Midbrain (tissue), 1 donor: ENCODE measurements around the gene GIMAP6.
A peak's percentile ranks its signal among the peaks of the same experiment; 100 is the strongest.
"Not testable (repeated sequence)": the region's sequence is repeated elsewhere in the genome, so short reads cannot be mapped to it uniquely, and the experiment has no call there.

Experiments
- DNase-seq: peaks from one replicate; lab custom pipeline; 2025; lab: John Stamatoyannopoulos, UW

GIMAP6 gene

DNA sequence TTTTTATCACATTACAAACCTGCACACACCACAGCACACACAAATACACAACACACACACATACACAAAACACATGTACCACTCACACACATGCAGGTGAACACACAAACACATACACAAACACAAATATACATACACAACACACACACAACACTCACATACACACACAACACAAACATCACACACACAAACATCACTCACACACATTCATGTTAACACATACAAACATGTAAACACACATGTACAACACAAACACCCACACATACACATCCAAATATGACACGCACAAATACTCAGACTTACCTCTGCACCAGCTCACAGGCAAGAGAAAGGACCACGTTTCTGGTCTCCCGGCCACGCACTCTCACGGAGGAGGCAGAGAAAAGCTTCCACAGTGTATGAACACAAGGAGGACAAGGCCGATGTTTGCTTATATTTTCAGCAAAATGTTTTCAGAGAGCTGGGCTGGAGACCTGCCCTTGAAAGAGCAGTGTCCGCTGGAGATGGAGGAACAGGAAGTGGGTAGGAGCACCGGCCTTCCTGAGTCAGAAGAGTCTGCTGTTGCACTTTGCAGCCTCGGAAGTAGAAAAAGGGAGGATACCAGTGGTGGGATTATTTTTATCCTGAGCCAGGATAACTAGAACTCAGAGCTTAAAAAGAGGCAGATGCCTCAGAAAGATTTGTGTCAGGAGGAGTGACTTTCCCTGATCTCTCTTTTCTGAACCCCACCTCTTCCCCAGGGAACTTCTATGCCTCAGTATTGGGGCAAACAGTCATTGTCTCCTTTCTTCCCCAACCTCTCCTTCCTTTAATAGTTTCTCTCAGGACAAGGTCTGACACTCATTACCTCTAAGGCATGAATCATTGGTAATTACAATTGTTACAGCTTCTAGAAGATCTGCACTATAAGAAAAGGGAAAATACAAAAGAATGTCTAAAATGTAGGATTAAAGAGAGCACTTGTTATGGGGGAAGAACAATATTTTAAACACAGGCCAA lies at the start of gene GIMAP6:
GIMAP6 (minus strand) TSS at position 520 of the 999 bp plus-strand sequence. CDS start 2,243 bp downstream, outside the sequence.
- DNase-seq = no peak

DNA sequence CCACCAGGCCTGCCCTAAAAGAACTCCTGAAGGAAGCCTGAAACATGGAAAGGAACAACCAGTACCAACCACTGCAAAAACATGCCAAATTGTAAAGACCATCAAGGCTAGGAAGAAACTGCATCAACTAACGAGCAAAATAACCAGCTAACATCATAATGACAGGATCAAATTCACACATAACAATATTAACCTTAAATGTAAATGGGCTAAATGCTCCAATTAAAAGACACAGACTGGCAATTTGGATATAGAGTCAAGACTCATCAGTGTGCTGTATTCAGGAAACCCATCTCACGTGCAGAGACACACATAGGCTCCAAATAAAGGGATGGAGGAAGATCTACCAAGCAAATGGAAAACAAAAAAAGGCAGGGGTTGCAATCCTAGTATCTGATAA lies 48.2 kb upstream of the GIMAP6 start:
- not testable (repeated sequence) for DNase-seq

DNA sequence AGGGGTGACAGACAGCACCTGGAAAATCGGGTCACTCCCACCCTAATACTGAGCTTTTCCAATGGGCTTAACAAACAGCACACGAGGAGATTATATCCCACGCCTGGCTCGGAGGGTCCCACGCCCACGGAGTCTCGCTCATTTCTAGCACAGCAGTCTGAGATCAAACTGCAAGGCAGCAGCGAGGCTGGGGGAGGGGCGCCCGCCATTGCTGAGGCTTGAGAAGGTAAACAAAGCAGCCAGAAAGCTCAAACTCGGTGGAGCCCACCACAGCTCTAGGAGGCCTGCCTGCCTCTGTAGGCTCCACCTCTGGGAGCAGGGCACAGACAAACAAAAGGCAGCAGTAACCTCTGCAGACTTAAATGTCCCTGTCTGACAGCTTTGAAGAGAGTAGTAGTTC lies 46.4 kb upstream of the GIMAP6 start:
- DNase-seq = not testable (repeated sequence)

DNA sequence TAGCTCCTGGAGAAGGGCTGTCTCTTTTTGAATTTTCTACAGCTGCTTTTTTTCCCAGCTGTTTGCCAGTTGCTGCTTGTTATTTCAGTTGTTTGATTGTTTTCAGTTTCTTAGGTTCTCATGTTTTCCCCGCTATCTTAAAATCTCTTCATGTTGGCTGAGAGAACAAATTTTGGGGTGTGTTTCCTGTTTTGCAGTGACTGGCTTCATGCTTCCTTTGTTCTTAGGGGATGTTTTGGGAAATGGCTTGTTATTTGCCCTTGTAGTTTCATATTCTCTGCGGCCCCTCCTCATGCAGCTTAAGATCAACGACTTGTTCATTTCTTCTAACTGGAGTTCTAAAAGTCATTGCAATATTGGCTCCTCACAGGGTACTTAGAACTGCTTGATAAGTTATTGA lies 44.7 kb upstream of the GIMAP6 start:
- not testable (repeated sequence) for DNase-seq

DNA sequence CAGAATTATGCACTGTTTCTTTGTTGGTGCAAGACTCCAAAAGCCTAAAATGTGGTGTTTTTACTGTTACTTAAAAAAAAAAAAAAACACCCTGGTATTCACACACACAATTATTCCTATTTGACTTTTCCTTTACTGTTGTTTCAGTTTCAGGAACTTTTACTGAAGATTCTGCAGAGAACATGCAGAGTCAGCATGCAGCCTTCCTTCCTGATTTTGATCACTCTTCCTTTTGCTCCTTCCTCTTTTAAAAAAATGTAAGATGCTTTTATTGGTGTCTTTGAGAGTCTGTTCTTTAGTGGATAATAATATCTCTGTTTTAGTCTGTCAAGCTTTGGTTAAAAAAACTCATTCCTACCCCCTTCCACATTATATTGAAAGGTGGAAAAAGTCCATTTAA lies 44.1 kb upstream of the GIMAP6 start:
- peak; percentile 1 for DNase-seq

DNA sequence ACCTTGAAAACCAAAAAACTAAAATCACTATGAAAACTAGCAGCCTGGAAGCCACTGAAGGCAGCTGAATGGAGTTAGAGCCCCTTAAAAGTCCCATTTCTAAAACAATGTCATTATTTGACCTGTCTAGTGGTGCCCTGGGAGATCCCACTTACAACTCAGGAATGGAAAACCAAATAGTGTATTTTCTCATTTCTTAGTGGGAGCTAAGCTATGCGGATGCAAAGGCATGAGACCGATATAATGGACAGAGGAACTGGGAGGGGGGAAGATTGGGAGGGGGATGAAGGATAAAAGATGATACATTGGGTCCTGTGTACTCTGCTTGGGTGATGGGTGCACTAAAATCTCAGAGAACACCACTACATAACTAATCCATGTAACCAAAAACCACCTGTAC lies 43.5 kb upstream of the GIMAP6 start:
- DNase-seq = no peak

DNA sequence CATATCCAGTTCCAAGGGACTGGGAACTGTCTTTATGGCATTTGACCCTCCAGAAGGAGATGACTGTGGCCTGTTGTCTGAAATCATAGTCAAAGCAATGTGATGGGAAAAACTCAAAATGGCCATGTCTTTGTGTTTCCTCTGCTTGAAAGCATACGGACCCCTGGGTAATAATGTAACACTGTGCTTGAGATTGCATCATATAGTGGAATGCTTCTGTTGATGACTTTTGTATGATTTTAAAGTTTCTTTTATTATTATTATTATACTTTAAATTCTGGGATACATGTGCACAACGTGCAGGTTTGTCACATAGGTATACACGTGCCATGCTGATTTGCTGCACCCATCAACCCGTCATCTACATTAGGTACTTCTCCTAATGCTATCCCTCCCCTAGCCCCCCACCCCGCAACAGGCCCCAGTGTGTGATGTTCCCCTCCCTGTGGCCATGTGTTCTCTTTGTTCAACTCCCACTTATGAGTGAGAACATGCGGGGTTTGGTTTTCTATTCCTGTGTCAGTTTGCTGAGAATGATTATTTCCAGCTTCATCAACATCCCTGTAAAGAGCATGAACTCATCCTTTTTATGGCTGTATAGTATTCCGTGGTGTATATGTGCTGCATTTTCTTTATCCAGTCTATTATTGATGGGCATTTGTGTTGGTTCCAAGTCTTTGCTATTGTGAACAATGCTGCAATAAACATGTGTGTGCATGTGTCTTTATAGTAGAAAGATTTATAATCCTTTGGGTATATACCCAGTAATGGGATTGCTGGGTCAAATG lies 39.8 kb upstream of the GIMAP6 start:
- DNase-seq = not testable (repeated sequence)

DNA sequence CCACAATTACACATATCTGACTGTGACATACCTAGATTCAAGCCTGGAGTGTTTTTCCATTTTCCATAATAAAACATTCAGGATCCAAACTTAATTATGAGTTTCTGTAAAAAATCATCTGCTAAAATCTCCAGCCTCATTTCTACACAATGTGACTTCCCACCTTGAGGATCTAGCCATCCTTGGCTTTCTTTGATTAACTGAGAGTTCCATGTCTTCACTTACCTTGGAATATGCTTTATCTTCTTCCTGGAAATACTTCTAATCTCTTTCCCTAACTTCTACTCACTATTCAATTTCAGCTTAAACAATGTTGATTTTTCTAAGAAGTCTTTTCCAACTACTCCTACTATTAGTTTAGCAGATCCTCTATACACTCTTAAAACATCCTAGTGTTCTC lies 36.8 kb upstream of the GIMAP6 start:
- DNase-seq = no peak

DNA sequence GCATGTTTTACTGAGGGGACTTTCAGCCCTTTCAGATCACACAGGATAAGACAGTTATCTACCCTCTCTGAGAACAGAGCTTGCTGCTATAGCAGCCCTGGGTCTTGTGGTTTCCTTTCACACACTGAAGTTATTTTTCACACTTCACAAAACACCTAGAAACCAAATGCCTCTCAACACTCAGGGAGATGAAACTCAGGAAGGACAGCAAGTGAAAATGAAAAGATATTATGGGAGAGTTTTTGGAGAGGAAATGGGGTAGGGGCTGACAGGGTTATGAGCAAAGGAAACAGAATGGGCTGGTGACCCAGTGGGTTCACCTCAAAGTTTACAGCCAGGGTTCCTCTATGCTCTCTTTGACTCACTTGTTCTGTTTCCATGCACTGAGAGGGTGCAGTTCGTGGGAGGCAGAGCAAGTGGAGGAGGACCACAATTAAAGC lies 36.3 kb upstream of the GIMAP6 start:
- no peak for DNase-seq

DNA sequence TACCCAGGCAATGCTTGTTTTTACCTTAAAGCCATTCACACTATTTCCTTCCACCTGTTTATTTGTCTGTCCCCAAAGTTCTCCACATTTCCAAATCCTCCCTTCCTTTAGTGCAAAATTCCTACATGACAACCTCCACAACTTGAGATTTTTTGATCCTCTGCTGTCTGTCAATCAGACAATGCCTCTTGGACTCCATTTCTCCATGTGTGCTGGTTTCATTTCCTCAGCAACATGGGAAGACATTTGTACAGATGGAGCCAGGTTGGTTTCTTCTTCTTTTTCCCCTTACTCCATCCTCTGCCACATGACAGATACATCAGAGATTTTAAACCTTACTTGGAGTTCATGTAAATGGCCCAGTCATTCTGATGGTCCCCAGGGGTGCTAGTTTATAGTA lies 34.2 kb upstream of the GIMAP6 start:
- no peak for DNase-seq

DNA sequence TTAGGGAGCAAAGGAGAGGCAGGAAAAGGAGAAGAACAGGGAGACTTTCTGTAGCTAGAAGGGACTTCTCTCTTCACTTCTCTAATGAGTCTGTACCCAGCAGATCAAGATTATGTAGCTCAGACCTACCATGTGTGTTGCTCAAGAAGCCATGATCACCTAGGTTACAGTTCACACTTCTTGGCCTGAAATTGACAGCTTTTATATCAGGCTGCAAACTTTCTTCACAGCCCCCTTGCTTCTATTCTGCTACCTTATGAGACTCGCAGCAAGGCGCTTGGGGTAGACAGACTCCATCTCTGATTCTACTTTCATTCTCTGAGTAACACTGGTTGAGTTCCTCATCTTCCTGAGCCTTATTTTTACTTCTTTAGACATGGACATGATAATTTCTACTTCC lies 33.7 kb upstream of the GIMAP6 start:
- DNase-seq = no peak

DNA sequence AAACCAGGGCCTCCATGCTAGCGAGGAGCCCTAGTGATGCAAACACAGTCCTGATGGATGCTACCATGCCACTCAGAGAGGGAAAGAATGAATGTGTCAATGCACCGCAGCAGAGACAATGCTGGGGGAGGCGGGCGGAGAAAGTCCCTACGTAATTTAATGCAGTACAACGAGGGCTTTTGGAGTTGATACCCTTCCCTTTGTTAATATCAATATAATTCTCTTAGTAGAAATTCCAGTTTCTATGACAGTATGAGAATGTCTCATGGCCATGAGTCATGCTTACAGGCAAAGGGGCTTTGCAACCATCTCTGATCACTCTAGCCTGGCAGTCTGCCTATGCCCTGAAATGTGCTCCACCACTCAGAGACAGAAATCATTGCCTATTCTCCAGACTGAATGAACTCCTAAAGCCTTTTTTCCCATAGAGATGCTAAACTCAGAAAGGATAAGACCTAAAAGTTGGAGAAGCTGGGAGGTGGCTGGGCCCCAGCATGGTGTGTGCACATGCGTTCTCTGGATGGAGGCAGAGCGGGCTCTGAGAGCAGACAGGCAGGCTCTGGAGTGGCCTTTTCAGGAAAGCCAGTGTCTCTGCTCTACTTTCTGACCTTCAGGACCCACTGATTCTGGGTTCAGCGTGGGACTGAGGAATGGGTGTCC lies 33.0 kb upstream of the GIMAP6 start:
- no peak for DNase-seq

DNA sequence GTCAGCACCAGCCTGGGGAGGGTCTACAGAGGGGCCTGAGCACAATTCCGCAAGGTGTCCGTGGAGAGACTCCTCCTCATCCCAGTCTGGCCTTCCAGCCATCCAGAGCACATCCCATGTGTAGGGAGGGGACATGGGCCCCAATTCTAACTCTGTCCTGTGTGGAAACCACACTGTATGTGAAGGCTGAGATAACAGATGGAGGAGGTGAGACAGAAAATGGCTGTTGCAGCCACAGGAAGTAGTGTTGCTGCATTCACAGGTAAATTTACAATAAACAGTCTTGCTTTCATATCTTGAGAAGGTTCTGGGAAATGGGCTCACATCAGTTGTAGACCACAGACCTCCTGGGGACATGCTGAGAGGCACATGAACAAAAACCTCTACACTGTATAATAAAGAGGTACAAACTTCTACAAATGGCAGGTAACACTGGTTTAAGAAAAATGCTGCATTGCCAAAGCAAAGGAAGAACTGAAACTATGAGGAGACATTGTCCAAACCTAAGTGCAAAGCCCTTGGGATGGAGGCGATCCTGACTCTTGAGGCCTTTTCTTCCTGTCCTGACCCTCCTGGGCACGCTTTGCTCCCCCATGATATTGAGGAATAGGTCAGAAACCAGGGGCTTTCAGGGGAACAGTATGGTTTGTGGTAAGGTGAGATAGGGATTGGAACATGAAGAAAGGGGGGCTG lies 31.8 kb upstream of the GIMAP6 start:
- no peak for DNase-seq

DNA sequence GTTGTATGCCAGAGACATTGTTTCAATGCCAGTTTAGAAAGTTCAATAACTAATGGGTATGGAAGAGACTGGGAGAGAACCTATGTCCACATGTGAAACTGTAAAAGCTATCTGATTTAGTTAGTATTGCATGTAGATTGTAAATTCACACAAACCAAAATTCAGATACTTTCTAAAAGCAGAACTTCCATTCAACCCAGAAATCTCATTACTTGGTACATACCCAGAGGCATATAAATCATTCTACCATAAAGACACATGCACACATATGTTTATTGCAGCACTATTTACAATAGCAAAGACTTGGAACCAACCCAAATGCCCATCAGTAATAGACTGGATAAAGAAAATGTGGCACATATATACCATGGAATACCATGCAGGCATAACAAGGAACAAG lies 30.6 kb upstream of the GIMAP6 start:
- DNase-seq = not testable (repeated sequence)

DNA sequence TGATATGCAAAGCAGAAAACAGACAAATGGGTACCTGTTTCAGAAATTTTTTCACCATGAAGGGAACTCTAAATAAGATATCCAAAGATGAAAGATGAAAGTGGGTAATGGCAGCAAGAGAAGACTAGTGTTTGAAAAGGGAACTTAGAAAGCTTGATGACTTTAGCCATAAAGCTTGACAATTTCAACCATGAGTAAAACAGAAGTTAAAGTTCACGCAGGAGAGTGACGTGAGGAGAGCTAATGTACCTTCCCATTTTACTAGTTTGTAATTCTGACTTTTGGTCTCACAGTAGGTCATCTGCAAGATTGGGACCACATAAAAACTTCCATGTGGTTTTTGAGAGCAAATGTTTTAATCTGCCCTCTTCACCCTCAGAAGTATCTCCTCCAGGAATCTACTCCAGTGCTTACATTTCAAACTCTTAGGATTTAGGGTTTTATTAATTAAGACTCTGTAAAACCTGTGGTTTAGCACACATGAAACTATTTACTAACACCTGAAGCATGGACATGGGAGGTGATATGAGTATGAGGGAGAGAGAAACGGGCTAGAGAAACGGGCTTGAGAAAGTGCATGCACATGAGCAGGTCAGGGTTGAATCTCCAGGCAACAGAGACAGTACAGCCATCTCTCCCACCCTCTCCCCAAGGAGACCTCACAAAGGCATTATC lies 28.9 kb upstream of the GIMAP6 start:
- no peak for DNase-seq

DNA sequence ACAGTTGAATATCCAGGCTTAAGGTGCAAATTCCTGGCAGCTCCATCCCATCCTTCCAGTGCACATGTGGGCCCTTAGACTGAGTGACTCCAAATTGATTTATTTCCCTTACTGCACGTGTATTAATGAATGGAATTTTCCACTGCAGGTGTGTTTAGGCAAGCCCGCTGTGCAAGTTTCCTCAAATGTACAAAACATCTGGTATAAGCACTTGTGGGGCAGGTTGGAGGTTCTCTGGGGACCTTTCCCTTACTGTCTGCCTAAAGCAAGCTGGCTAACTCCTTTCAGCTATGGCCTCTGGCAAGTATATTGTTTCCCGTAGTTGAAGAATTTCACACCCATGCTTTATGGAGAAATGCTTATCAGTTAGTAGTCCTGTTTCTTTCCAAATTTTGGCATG lies 25.3 kb upstream of the GIMAP6 start:
- no peak for DNase-seq

DNA sequence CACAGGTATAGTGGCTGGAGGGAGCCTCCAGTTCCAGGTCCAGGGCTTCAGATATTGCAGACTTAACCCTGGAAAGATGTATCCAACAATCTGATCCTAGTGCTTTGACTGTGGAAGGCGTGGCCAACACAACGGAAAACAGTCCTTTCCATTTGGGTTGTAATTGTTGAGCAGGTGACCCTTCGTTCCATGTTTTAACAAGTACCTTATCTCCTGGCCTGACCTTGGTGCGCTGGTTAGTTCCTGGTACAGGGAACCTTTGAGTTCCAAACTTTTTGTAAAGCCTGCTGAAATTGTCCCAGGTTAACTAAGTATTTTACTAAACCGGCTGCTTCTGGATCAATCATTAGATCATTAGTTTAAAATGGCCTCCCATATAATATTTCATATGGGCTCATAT lies 23.9 kb upstream of the GIMAP6 start:
- DNase-seq = no peak

DNA sequence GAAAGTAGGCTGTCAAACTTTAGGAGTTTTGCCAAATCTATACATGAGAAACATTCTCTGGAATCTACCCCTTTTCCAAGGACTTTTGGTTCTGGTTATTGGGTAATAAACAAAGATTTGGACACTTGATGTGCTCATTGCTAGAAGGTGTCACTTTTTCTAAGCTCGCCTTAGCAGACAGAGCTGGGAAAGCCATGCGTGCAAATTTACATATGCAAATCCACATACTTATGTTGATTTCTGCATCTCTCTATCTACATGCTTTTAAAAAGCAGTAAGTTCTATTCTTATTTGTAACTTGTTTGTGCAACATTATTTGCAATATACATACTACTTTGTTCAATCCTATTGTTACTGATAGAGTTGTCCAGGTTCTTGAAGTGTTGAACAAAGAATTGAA lies 22.5 kb upstream of the GIMAP6 start:
- DNase-seq = no peak

DNA sequence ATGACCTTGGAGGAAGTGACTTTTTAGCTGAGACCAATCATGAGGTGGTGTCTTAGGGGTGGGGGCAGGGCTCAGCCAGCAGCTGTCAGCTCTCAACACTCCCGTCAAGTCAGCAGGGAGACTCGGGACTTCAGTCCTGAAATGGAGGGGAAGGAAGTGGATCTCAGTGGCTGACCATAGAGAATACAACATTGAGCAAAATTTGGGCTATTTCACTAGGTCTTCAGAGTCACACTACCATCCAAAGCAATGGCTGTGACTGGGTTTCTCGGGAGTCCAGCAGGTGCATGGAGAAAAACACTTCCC lies 16.8 kb upstream of the GIMAP6 start:
- DNase-seq = no peak

DNA sequence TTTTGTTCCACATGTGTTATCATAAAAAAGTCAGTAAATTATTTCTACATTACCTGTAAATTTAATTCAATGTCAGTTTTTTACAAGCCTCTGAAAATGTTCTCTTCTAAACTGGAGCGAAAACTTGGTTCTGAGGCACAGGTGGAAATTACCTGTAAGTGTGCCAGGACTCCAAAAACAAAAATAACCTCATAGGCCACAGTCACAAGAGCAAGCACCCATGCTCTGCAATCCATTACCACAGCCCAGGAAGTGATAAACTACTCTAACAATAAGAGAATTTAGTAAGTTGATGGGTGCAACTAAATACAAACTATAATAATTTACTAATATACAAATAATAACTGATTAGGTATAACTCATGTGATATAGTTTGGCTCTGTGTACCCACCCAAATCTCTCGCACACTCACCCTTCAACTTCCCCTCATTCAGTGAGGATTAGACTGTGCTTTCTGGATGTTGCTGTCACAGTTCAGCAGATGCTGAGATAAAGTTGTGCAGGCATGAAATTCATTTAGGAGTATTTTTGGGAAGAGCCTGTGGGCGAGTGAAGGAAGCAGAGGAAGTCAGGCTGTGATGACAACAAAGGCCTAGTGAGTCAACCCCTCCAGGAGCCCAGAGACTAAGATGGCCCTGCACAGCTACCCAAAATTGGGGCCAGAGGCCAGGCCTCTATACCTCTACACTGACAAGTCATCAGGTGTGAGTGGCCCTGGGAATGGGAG lies 16.3 kb upstream of the GIMAP6 start:
- DNase-seq = no peak
